HEK293T (cell line): ENCODE data around the gene SAA1.

Experiments used
- FOXM1 ChIP-seq: fragments of 450-650 bp; IDR thresholded peaks from 2 replicates; pipeline ENCODE4 v1.6.1; 2017; ENCODE audit warnings: mild to moderate bottlenecking, borderline replicate concordance
- TF ChIP-seq, protein P1 (sequence below): fragments of 450-650 bp; IDR thresholded peaks from 2 replicates; pipeline ENCODE4 v1.6.1; 2016

DNA sequence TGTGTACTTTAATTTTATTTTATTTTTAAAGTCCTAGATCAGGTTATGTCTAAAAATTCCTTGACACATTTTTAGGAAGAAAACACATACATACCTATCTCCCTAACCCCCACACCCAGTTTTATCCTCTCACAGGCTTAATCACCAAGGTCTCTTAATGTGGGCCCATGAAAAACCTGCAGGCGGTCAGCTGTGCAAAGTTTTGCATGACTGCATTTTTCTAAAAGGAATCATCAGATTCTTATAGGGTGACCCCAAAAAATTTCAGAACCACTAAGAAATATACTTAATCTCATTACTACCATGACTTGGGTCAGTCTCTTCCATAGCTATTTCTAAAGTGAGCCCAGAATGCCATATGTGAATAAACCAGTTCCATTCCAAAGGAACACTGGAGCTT, 19.8 kb downstream of the SAA1 start:
- TF ChIP-seq FOXM1, result no peak
- TF ChIP-seq, protein P1, sequence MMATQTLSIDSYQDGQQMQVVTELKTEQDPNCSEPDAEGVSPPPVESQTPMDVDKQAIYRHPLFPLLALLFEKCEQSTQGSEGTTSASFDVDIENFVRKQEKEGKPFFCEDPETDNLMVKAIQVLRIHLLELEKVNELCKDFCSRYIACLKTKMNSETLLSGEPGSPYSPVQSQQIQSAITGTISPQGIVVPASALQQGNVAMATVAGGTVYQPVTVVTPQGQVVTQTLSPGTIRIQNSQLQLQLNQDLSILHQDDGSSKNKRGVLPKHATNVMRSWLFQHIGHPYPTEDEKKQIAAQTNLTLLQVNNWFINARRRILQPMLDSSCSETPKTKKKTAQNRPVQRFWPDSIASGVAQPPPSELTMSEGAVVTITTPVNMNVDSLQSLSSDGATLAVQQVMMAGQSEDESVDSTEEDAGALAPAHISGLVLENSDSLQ, result no peak
